Immature natural killer cell (primary cell): Measurements from ENCODE around the gene OR8A1. TPM values are rescaled to one million over a fixed set of nuclear protein-coding genes. Genes with fewer than 3 reads are reported as not detected.

Experiments
- DNase-seq, 3 donors: peaks; one replicate each; pipeline ENCODE4 v3.0.0; 2022; ENCODE audit warnings: mixed read lengths in 1 of 3
- H3K27ac Mint-ChIP-seq, 6 donors: one replicate each; pipeline ENCODE4 v1.8.0; 2020; ENCODE audit warnings: mixed read lengths in 6 of 6, mild to moderate bottlenecking in 5 of 6, inconsistent platforms in 4 of 6, moderate library complexity in 3 of 6
- H3K27me3 Mint-ChIP-seq, 3 donors: one replicate each; pipeline ENCODE4 v1.8.0; 2020 to 2021; ENCODE audit warnings: low read depth in 3 of 3, mild to moderate bottlenecking in 3 of 3, mixed read lengths in 3 of 3, moderate library complexity in 3 of 3, inconsistent platforms in 1 of 3
- H3K36me3 Mint-ChIP-seq, 3 donors: one replicate each; pipeline ENCODE4 v1.8.0; 2020; ENCODE audit warnings: mixed read lengths in 3 of 3, inconsistent platforms in 2 of 3, mild to moderate bottlenecking in 2 of 3
- H3K4me1 Mint-ChIP-seq, 2 donors: one replicate each; pipeline ENCODE4 v1.8.0; 2020; ENCODE audit warnings: inconsistent platforms in 2 of 2, mild to moderate bottlenecking in 2 of 2, mixed read lengths in 2 of 2, moderate library complexity in 1 of 2
- H3K4me3 Mint-ChIP-seq, 5 donors: one replicate each; pipeline ENCODE4 v1.8.0; 2020; ENCODE audit warnings: mild to moderate bottlenecking in 5 of 5, mixed read lengths in 5 of 5, inconsistent platforms in 3 of 5, moderate library complexity in 3 of 5
- H3K9me3 Mint-ChIP-seq, 6 donors: one replicate each; pipeline ENCODE4 v1.8.0; 2020; ENCODE audit warnings: mild to moderate bottlenecking in 6 of 6, mixed read lengths in 6 of 6, inconsistent platforms in 4 of 6, moderate library complexity in 3 of 6
- polyA plus RNA-seq, 3 donors: library from polyadenylated mRNA; unstranded; fragments of 300-500 nt; fragmentation: Illumina TruSeq; gene quantifications; one replicate each; pipeline ENCODE4 v1.2.3, GENCODE V29; 2021

The OR8A1 gene
- polyA plus RNA-seq = not detected

- Mint-ChIP-seq H3K9me3 (no peaks in the 10 kb centered on the region), H3K4me1 (no peaks in the 10 kb centered on the region), H3K36me3 (no peaks in the 10 kb centered on the region), H3K27me3 (peaks cover 5 to 7% (median 7%) of the 10 kb centered on the region in 3 donors), H3K4me3 (no peak within 1 kb of the TSS), H3K27ac (no peak within 1 kb of the TSS)
- no peak for DNase-seq
These were observed at the start of gene OR8A1 for GRCh38 chr11:124569697-124570096. OR8A1 (plus strand) TSS chr11:124569997; CDS start chr11:124570120, 123 bp downstream.

GRCh38 chr11:124520550-124520854, 49.3 kb upstream of the OR8A1 start:
- Mint-ChIP-seq H3K27me3 (peaks cover 0 to 10% (median 3%) of the 10 kb centered on the region in 3 donors), H3K4me3 (no peak overlapping the region), H3K9me3 (peaks cover 0 to 1% (median 0%) of the 10 kb centered on the region in 6 donors), H3K27ac (no peak overlapping the region), H3K4me1 (no peaks in the 10 kb centered on the region), H3K36me3 (no peaks in the 10 kb centered on the region)
- no peak for DNase-seq

DNA sequence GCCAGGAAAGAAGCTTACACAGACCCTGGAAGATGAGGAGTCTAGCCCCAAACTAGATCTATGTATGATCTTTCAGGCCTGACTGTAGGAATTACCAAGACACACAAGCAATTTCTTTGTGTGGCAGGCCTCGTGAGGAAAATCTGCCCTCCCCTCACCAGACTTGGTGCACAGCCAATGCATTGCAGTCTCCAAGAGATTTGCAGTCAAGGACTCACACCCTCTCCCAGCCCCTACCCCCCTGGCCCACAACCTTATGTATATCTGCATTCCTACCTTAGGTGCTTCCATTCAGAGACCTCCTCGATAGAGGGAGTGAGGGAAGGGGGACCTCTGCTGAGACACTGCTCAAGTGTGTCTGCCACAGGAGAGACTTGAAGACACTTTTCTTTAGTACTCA, 36.2 kb upstream of the OR8A1 start:
- Mint-ChIP-seq H3K36me3 (no peaks in the 10 kb centered on the region), H3K27me3 (peaks cover 1 to 8% (median 3%) of the 10 kb centered on the region in 3 donors), H3K9me3 (peaks cover 0 to 7% (median 2%) of the 10 kb centered on the region in 6 donors), H3K4me1 (no peaks in the 10 kb centered on the region), H3K4me3 (no peak overlapping the region), H3K27ac (no peak overlapping the region)
- DNase-seq = no peak

DNA sequence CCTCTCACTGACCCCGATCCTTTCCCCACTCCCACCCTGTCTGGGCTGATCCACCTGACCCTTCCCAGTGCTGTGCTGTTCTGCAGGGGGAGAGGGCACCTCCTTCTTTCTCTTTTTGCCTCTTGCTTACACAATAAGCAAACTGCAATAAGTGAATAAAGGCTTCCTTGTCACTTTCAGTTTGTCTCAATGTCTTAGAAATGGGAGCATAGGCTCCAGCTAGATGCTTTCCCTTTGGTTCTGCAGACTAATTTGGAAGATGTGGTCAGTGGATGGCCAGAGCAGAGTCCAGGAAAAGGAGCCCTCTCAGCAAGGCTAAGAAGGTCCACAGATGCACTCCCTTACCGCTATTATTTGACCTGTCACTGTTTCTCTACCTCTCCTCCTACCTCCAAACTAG, 35.7 kb upstream of the OR8A1 start:
- H3K27me3 Mint-ChIP-seq = peaks cover 0 to 10% (median 3%) of the 10 kb centered on the region in 3 donors
- H3K27ac Mint-ChIP-seq = no peak overlapping the region
- no peaks in the 10 kb centered on the region for H3K36me3 Mint-ChIP-seq
- no peak for DNase-seq
- no peaks in the 10 kb centered on the region for H3K4me1 Mint-ChIP-seq
- H3K9me3 Mint-ChIP-seq = peaks cover 0 to 3% (median 2%) of the 10 kb centered on the region in 6 donors
- no peak overlapping the region for H3K4me3 Mint-ChIP-seq

DNA sequence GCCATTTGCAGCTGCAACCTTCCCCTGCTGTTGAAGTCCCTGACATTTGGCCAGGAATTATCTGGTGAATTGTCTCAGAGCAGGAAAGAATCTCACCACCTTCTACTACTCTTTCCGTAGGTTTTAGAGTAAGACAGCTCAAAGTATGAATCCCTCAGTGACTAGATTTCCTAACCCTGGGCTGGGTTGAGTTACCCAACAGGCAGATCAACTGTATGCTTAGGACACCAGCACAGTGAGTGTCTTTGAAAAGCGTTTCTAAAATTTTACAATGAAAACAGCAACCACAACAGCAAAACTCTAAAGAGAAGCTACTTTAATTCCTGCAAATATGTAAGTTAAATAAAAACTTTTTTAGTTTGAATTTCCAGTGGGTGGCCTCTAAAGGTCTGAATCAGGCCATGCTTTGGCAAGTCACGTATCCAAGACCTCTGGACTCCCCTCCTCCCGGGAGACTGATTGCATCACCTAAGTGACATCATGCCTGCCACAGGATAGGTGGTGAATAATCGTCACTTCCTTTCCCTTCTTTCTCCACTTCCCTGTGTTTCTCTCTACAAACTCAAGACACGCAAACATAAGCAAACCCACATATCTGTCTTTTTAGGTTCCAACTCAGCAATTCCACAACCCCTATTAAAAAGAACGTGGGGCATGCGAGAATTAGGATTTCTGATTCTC, 34.1 kb upstream of the OR8A1 start:
- H3K4me1 Mint-ChIP-seq = no peaks in the 10 kb centered on the region
- peaks cover 0 to 14% (median 4%) of the 10 kb centered on the region in 3 donors for H3K27me3 Mint-ChIP-seq
- H3K9me3 Mint-ChIP-seq = peaks cover 0 to 3% (median 0%) of the 10 kb centered on the region in 6 donors
- H3K4me3 Mint-ChIP-seq = no peak overlapping the region
- no peak for DNase-seq
- H3K27ac Mint-ChIP-seq = no peak overlapping the region
- H3K36me3 Mint-ChIP-seq = no peaks in the 10 kb centered on the region

DNA sequence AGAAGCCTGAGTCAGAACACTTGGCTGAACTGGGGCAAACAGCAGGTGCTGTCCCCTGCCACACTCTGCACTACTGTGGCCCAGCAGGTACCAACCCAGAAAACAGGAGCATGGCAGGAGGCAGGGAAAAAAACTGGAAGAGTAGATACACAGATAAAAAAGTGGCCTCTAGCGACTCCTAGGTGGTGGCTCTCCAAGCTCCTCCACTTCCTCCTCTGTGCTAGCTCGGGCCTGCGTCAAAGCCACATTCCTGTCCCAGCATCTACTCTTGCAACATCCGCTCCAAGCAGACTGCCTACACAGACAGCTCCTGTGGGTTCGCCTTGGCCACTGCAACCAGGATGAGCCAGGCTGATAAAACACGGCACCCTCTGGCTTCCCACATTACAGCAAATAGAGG, 33.3 kb upstream of the OR8A1 start:
- Mint-ChIP-seq H3K27me3 (peaks cover 0 to 11% (median 6%) of the 10 kb centered on the region in 3 donors), H3K9me3 (peaks cover 0 to 3% (median 0%) of the 10 kb centered on the region in 6 donors), H3K36me3 (no peaks in the 10 kb centered on the region), H3K27ac (no peak overlapping the region), H3K4me1 (no peaks in the 10 kb centered on the region), H3K4me3 (no peak overlapping the region)
- DNase-seq = no peak

- Mint-ChIP-seq H3K9me3 (peaks cover 0 to 3% (median 0%) of the 10 kb centered on the region in 6 donors), H3K27ac (no peak overlapping the region), H3K27me3 (peaks cover 0 to 10% (median 4%) of the 10 kb centered on the region in 3 donors)
These were observed 31.8 kb upstream of the OR8A1 start for GRCh38 chr11:124538019-124538418.

DNA sequence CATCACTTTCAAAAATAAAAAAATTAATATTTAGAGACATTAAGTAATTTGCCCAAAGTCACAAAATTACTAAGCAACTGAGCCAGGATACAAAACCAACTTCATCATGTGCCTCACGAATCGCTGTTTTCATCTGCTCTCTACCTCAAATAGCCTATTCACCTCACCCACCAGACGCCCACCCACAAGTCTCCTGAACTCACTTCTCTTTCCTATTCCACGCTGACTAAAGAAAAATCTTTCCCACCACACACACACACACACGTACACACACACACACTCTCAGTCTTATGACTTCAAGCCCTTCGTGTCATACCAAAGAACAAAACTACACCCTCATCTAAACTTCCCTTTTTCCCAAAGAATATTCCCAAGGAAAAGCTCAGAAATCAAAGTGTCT, 28.6 kb upstream of the OR8A1 start:
- no peak for DNase-seq
- H3K27ac Mint-ChIP-seq = no peak overlapping the region
- peaks cover 0 to 5% (median 0%) of the 10 kb centered on the region in 6 donors for H3K9me3 Mint-ChIP-seq
- no peaks in the 10 kb centered on the region for H3K36me3 Mint-ChIP-seq
- H3K27me3 Mint-ChIP-seq = peaks cover 0 to 11% (median 4%) of the 10 kb centered on the region in 3 donors
- no peak overlapping the region for H3K4me3 Mint-ChIP-seq
- H3K4me1 Mint-ChIP-seq = no peaks in the 10 kb centered on the region

More at GRCh38 chr11:124538019-124538418, 31.8 kb upstream of the OR8A1 start:
- Mint-ChIP-seq H3K36me3 (no peaks in the 10 kb centered on the region), H3K4me1 (no peaks in the 10 kb centered on the region), H3K4me3 (no peak overlapping the region)
- DNase-seq = no peak

- peaks cover 0 to 7% (median 0%) of the 10 kb centered on the region in 6 donors for H3K9me3 Mint-ChIP-seq
- H3K4me1 Mint-ChIP-seq = no peaks in the 10 kb centered on the region
- H3K36me3 Mint-ChIP-seq = no peaks in the 10 kb centered on the region
- no peak overlapping the region for H3K27ac Mint-ChIP-seq
- H3K27me3 Mint-ChIP-seq = peaks cover 0 to 11% (median 9%) of the 10 kb centered on the region in 3 donors
- H3K4me3 Mint-ChIP-seq = no peak overlapping the region
- DNase-seq = no peak
These were observed 26.7 kb upstream of the OR8A1 start for GRCh38 chr11:124543145-124543544.

DNA sequence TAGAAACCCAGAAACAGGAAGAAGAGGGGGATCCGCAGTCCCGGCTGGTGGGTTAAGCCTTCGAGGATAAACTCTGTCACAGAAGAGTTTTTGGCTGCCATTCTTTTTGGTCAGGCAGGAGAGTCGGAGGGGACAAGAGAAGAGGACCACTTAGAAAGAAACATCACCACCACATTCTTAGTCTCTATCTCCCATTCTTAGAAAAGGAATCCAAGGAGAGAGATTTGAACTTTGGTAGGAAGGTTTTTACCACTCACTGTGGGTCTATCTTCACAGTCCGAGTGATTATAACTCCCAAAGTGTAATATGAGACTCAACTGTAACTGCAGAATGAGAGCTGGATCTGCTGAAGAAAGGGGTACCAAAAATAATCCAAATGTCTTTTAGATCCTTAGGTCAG, 26.2 kb upstream of the OR8A1 start, which contains the start of gene OR8B12:
Gene OR8B12 (minus strand): TSS at position 101 of the 400 bp plus-strand sequence. CDS start 0 bp downstream, at position 101.
- no peaks in the 10 kb centered on the region for H3K4me1 Mint-ChIP-seq
- H3K27ac Mint-ChIP-seq = no peak within 1 kb of the TSS
- no peaks in the 10 kb centered on the region for H3K36me3 Mint-ChIP-seq
- peaks cover 0 to 11% (median 9%) of the 10 kb centered on the region in 3 donors for H3K27me3 Mint-ChIP-seq
- no peak within 1 kb of the TSS for H3K4me3 Mint-ChIP-seq
- H3K9me3 Mint-ChIP-seq = peaks cover 0 to 7% (median 0%) of the 10 kb centered on the region in 6 donors
- no peak for DNase-seq

DNA sequence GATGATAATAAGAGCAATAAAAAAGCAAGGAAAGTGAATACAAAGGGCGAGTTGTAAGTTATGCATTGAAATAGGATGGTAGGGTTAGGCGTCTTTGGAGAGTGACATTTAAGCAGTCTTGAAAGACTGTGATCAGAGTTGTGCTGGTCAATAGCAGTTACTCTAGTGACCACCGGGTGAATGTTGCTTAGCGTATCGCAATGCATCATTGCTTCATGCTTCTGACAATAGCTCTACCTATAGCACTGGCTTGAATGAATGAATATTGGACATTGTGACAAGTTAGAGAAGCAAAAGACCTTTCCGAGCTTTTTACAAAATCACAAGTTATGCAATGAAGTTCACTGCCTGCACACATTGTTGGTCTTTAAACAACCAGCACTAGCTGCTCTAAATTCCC, 18.6 kb upstream of the OR8A1 start:
- peaks cover 2 to 10% (median 9%) of the 10 kb centered on the region in 3 donors for H3K27me3 Mint-ChIP-seq
- peaks cover 0 to 2% (median under 1%) of the 10 kb centered on the region in 6 donors for H3K9me3 Mint-ChIP-seq
- H3K36me3 Mint-ChIP-seq = no peaks in the 10 kb centered on the region
- H3K4me3 Mint-ChIP-seq = no peak overlapping the region
- H3K4me1 Mint-ChIP-seq = no peaks in the 10 kb centered on the region
- no peak for DNase-seq
- no peak overlapping the region for H3K27ac Mint-ChIP-seq

DNA sequence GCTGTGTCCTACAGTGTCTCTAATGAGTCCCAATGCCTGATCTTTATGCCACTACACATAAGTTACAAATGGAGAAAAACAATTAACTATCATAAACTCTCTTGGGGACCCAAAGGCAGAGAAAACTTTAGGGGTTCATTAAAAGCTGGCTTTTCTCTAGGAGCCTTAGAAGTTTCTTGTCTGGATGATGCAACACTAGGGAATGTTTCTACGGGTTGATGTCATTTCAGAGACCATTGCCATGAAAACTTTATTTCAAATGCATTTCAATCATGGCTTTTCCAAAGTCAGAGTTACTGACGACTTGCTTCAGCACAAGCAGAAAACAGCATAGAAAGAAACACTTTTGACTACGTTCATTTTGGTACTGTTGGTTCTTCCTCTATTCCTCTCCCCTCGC, 17.8 kb upstream of the OR8A1 start:
- peaks cover 3 to 11% (median 8%) of the 10 kb centered on the region in 3 donors for H3K27me3 Mint-ChIP-seq
- no peak overlapping the region for H3K27ac Mint-ChIP-seq
- no peak for DNase-seq
- H3K9me3 Mint-ChIP-seq = peaks cover 0 to 2% (median under 1%) of the 10 kb centered on the region in 6 donors
- no peaks in the 10 kb centered on the region for H3K4me1 Mint-ChIP-seq
- H3K4me3 Mint-ChIP-seq = no peak overlapping the region
- H3K36me3 Mint-ChIP-seq = no peaks in the 10 kb centered on the region

GRCh38 chr11:124556828-124557227, 13.0 kb upstream of the OR8A1 start:
- Mint-ChIP-seq H3K9me3 (peaks cover 0 to 2% (median 0%) of the 10 kb centered on the region in 6 donors), H3K27me3 (peaks cover 0 to 8% (median 5%) of the 10 kb centered on the region in 3 donors), H3K27ac (no peak overlapping the region), H3K36me3 (no peaks in the 10 kb centered on the region), H3K4me1 (no peaks in the 10 kb centered on the region), H3K4me3 (no peak overlapping the region)
- DNase-seq = no peak

- Mint-ChIP-seq H3K4me1 (no peaks in the 10 kb centered on the region), H3K4me3 (no peak overlapping the region), H3K27ac (no peak overlapping the region), H3K36me3 (no peaks in the 10 kb centered on the region), H3K27me3 (peaks cover 4 to 7% (median 5%) of the 10 kb centered on the region in 3 donors), H3K9me3 (no peaks in the 10 kb centered on the region)
- DNase-seq = no peak
These were observed 363 bp downstream of the OR8A1 start for GRCh38 chr11:124570160-124570559.
